H1 (cell line): ENCODE results near the gene MAPK8IP3. TPM values are rescaled to one million over a fixed set of nuclear protein-coding genes. Genes with fewer than 3 reads are reported as not detected.
A peak's percentile ranks its signal among the peaks of the same experiment; 100 is the strongest.

ENCODE experiments used
- CTCF ChIA-PET: fragments of 300-600 bp; sonication (Branson Sonifier 250); formaldehyde crosslinking; loops from one replicate; lab custom pipeline; 2021; ENCODE audit not compliant: partially characterized antibody; lab: Charles Lee
- POLR2A ChIA-PET: fragments of 300-600 bp; sonication (Branson Sonifier 250); formaldehyde crosslinking; loops from one replicate; lab custom pipeline; 2021; ENCODE audit warnings: inconsistent platforms; ENCODE audit not compliant: partially characterized antibody; lab: Charles Lee
- DNase-seq, 2 experiments: peaks; one replicate each; pipeline versions ENCODE4 v3.0.0 to v3.0.0-alpha.2; 2010 to 2022; ENCODE audit warnings: low spot score in 2 of 2, low read depth in 1 of 2, mixed read lengths in 1 of 2
- FAIRE-seq: peaks from 2 replicates; lab custom pipeline; 2011; peaks lifted over from hg19 to GRCh38; lab: Jason Lieb, UNC
- H2AFZ ChIP-seq: 2 replicates; pipeline ENCODE4 v1.8.1; 2012; ENCODE audit warnings: low read length, inconsistent platforms
- H2AK5ac ChIP-seq: 2 replicates; pipeline ENCODE4 v1.6.1; 2013; ENCODE audit warnings: low read depth, low read length
- H2BK120ac ChIP-seq: replicated peaks from 2 replicates; pipeline ENCODE3; 2013; ENCODE audit warnings: low read depth, low read length, inconsistent platforms
- H2BK12ac ChIP-seq: 2 replicates; pipeline ENCODE4 v1.6.1; 2013; ENCODE audit warnings: low read depth, low read length
- H2BK15ac ChIP-seq: 2 replicates; pipeline ENCODE4 v1.6.1; 2013; ENCODE audit warnings: low read length
- H2BK20ac ChIP-seq: 2 replicates; pipeline ENCODE4 v1.6.1; 2013; ENCODE audit warnings: low read length
- H2BK5ac ChIP-seq: 2 replicates; pipeline ENCODE4 v1.6.1; 2013; ENCODE audit warnings: low read depth, low read length
- H3K14ac ChIP-seq: 2 replicates; pipeline ENCODE4 v1.6.1; 2013; ENCODE audit warnings: inconsistent platforms; ENCODE audit not compliant: insufficient read length
- H3K18ac ChIP-seq: 2 replicates; pipeline ENCODE4 v1.6.1; 2013; ENCODE audit warnings: low read length; ENCODE audit errors: extremely low read depth
- H3K23ac ChIP-seq: 2 replicates; pipeline ENCODE4 v1.6.1; 2013; ENCODE audit warnings: inconsistent platforms; ENCODE audit not compliant: insufficient read length
- H3K23me2 ChIP-seq: 2 replicates; pipeline ENCODE4 v1.6.1; 2013; ENCODE audit warnings: low read depth, low read length
- H3K27ac ChIP-seq: 2 replicates; pipeline ENCODE4 v1.6.1; 2011; ENCODE audit warnings: low read depth, low read length, inconsistent platforms
- H3K27me3 ChIP-seq, 4 experiments: replicated peaks in 1 of 4; 1 replicate in 1 of 4; 2 replicates in 3 of 4; pipeline versions ENCODE4 v1.6.1 to v1.8.1; 2011 to 2013; ENCODE audit warnings: low read length in 3 of 4, mild to moderate bottlenecking in 3 of 4, inconsistent platforms in 2 of 4, mixed read lengths in 2 of 4, moderate library complexity in 1 of 4; ENCODE audit not compliant: control insufficient read depth in 3 of 4, insufficient read depth in 3 of 4; ENCODE audit errors: extremely low read depth in 1 of 4
- H3K36me3 ChIP-seq, 4 experiments: 2 replicates each; pipeline versions ENCODE4 v1.6.1 to v1.8.1; 2011 to 2013; ENCODE audit warnings: mild to moderate bottlenecking in 4 of 4, low read length in 3 of 4, moderate library complexity in 2 of 4, control low read depth in 1 of 4, inconsistent platforms in 1 of 4; ENCODE audit not compliant: insufficient read depth in 4 of 4, control insufficient read depth in 2 of 4
- H3K4ac ChIP-seq: replicated peaks from 2 replicates; pipeline ENCODE3; 2013; ENCODE audit warnings: low read length, low read depth, mixed read lengths, inconsistent platforms; ENCODE audit not compliant: insufficient read length
- H3K4me1 ChIP-seq, 4 experiments: replicated peaks in 1 of 4; 1 replicate in 1 of 4; 2 replicates in 3 of 4; pipeline versions ENCODE4 v1.6.1 to v1.8.1; 2011 to 2013; ENCODE audit warnings: low read length in 3 of 4, inconsistent platforms in 2 of 4, mixed read lengths in 1 of 4; ENCODE audit not compliant: insufficient read depth in 4 of 4, control insufficient read depth in 3 of 4
- H3K4me2 ChIP-seq, 2 experiments: 2 replicates each; pipeline versions ENCODE4 v1.6.1 to v1.8.1; 2011 to 2013; ENCODE audit warnings: low read depth in 2 of 2, low read length in 2 of 2, control low read depth in 1 of 2, inconsistent platforms in 1 of 2, mild to moderate bottlenecking in 1 of 2; ENCODE audit not compliant: insufficient read depth in 1 of 2
- H3K4me3 ChIP-seq, 4 experiments: fragments of 200-600, 300-600 bp in 1 of 4; sonication (generic), shearing (Covaris generic), sonication (Bioruptor Twin) in 1 of 4; 2 replicates each; pipeline versions ENCODE4 v1.5.1 to v1.8.1; 2011 to 2016; ENCODE audit warnings: low read length in 4 of 4, low read depth in 3 of 4, control low read depth in 2 of 4, inconsistent platforms in 2 of 4, mild to moderate bottlenecking in 2 of 4, mixed read lengths in 1 of 4, moderate library complexity in 1 of 4; ENCODE audit not compliant: insufficient read depth in 2 of 4; ENCODE audit errors: extremely low read depth in 1 of 4
- H3K56ac ChIP-seq: replicated peaks from 2 replicates; pipeline ENCODE3; 2013; ENCODE audit warnings: low read depth, mild to moderate bottlenecking, mixed read lengths, low read length, inconsistent platforms; ENCODE audit not compliant: insufficient read length
- H3K79me1 ChIP-seq: 2 replicates; pipeline ENCODE4 v1.6.1; 2013; ENCODE audit warnings: low read depth, low read length, control low read depth
- H3K79me2 ChIP-seq, 2 experiments: 2 replicates each; pipeline versions ENCODE4 v1.6.1 to v1.8.1; 2012 to 2013; ENCODE audit warnings: low read length in 2 of 2, mild to moderate bottlenecking in 2 of 2, inconsistent platforms in 1 of 2; ENCODE audit not compliant: insufficient read depth in 2 of 2, control insufficient read depth in 1 of 2
- H3K9ac ChIP-seq, 4 experiments: replicated peaks in 1 of 4; 1 replicate in 1 of 4; 2 replicates in 3 of 4; pipeline versions ENCODE4 v1.6.1 to v1.8.1; 2011 to 2013; ENCODE audit warnings: low read depth in 3 of 4, low read length in 3 of 4, control low read depth in 2 of 4, mild to moderate bottlenecking in 2 of 4, moderate library complexity in 2 of 4, inconsistent platforms in 1 of 4; ENCODE audit errors: extremely low read depth in 1 of 4
- H3K9me3 ChIP-seq, 2 experiments: 2 replicates each; pipeline versions ENCODE4 v1.6.1 to v1.8.1; 2012 to 2013; ENCODE audit warnings: mild to moderate bottlenecking in 2 of 2, moderate library complexity in 2 of 2, control low read depth in 1 of 2, inconsistent platforms in 1 of 2, low read depth in 1 of 2, low read length in 1 of 2, mixed read lengths in 1 of 2; ENCODE audit not compliant: insufficient read depth in 2 of 2
- H4K20me1 ChIP-seq, 2 experiments: replicated peaks in 1 of 2; 2 replicates each; pipeline versions ENCODE3 to v1.8.1; 2011 to 2013; ENCODE audit warnings: inconsistent platforms in 2 of 2, low read length in 2 of 2, mild to moderate bottlenecking in 1 of 2; ENCODE audit not compliant: insufficient read depth in 2 of 2, control insufficient read depth in 1 of 2
- H4K5ac ChIP-seq: 2 replicates; pipeline ENCODE4 v1.6.1; 2013; ENCODE audit warnings: low read length, low read depth, mixed read lengths, inconsistent platforms; ENCODE audit not compliant: insufficient read length
- H4K8ac ChIP-seq: 2 replicates; pipeline ENCODE4 v1.8.0; 2013; ENCODE audit warnings: mild to moderate bottlenecking, moderate library complexity, low read length, inconsistent platforms; ENCODE audit not compliant: insufficient read depth; ENCODE audit errors: extremely low read depth
- H4K91ac ChIP-seq: replicated peaks from 2 replicates; pipeline ENCODE3; 2013; ENCODE audit warnings: low read length, mixed read lengths, inconsistent platforms; ENCODE audit not compliant: insufficient read length
- ATF2 ChIP-seq: IDR thresholded peaks from 2 replicates; pipeline ENCODE4 v1.6.1; 2012; ENCODE audit warnings: low read length, inconsistent platforms
- CHD2 ChIP-seq: IDR thresholded peaks from 2 replicates; pipeline ENCODE4 v1.6.1; 2012; ENCODE audit warnings: low read length, improper control_type of control experiment
- EZH2 ChIP-seq: fragments of 200-600 bp; sonication (generic); IDR thresholded peaks from 2 replicates; pipeline ENCODE4 v1.7.1; 2012; ENCODE audit warnings: low read depth, mild to moderate bottlenecking, moderate library complexity, low read length, inconsistent platforms; ENCODE audit not compliant: severe bottlenecking
- JUN ChIP-seq: IDR thresholded peaks from 2 replicates; pipeline ENCODE4 v1.6.1; 2011; ENCODE audit warnings: low read depth, mild to moderate bottlenecking, improper control_type of control experiment, low read length
- KDM4A ChIP-seq: IDR thresholded peaks from one replicate; pipeline ENCODE4 v1.7.1; 2012; ENCODE audit warnings: low read depth, mild to moderate bottlenecking, moderate library complexity, low read length, inconsistent platforms; ENCODE audit not compliant: severe bottlenecking
- SAP30 ChIP-seq: fragments of 300-600 bp; sonication (generic); IDR thresholded peaks from 2 replicates; pipeline ENCODE4 v1.7.1; 2012; ENCODE audit warnings: low read length, moderate library complexity, mild to moderate bottlenecking, inconsistent platforms; ENCODE audit not compliant: insufficient read depth, insufficient replicate concordance
- SP1 ChIP-seq: IDR thresholded peaks from 2 replicates; pipeline ENCODE4 v1.6.1; 2011; ENCODE audit warnings: low read depth, low read length
- TBP ChIP-seq: IDR thresholded peaks from 2 replicates; pipeline ENCODE4 v1.6.1; 2011; ENCODE audit warnings: low read depth, low read length, improper control_type of control experiment
- YY1 ChIP-seq: IDR thresholded peaks from 2 replicates; pipeline ENCODE4 v1.6.1; 2011; ENCODE audit warnings: low read depth, mild to moderate bottlenecking, low read length
- ZNF274 ChIP-seq: IDR thresholded peaks from 2 replicates; pipeline ENCODE4 v1.7.0; 2012; ENCODE audit warnings: low read length, borderline replicate concordance; ENCODE audit errors: extremely low read depth
- WGBS, 2 experiments: shearing (Covaris generic) in 1 of 2; methylation state at CpG; one replicate each; pipeline versions ENCODE4 v1.1.6 to v1.1.7; 2013 to 2015; ENCODE audit warnings: low lambda C conversion rate in 2 of 2, mixed read lengths in 2 of 2, inconsistent platforms in 1 of 2, low coverage in 1 of 2, missing lambda C conversion rate in 1 of 2; ENCODE audit not compliant: insufficient replicate concordance in 2 of 2, insufficient coverage in 1 of 2, insufficient read length in 1 of 2; ENCODE audit errors: extremely low coverage in 1 of 2, missing lambda C conversion rate in 1 of 2; 5-methylcytosine and 5-hydroxymethylcytosine counted together
- polyA plus RNA-seq, 7 experiments: library from polyadenylated mRNA; depleted of rRNA in 3 of 7; stranded (reverse) in 5 of 7; unstranded in 2 of 7; fragments of >200 nt in 5 of 7; fragments of 200-250 nt in 2 of 7; gene quantifications; 1 replicate in 5 of 7; 2 replicates in 1 of 7; 4 replicates in 1 of 7; pipeline versions ENCODE4 v1.2.1 to v1.2.3, GENCODE V29; 2011 to 2013; ENCODE audit warnings: missing spikeins in 2 of 7, mixed read lengths in 2 of 7
- total RNA-seq: library from RNA; stranded (reverse); fragmentation: NEBNext Ultra II Directional; extraction: Animal tissue kit (Norgen Biotek cat#: 25700); gene quantifications from 2 replicates; pipeline ENCODE4 v1.2.1, GENCODE V29; 2021

Gene MAPK8IP3
- total and polyA plus RNA-seq, 2 of the 8 experiments (the other 6 are each of a cell fraction or from before 2014, with no cell fraction given): 16.9 to 43.4 TPM

- CTCF ChIA-PET: interaction anchor here (0.6 to 1.8 kb wide), 6 partner anchors 13 to 505 kb away, joined by 3 to 4 read pairs (median 4); no protein-coding TSS in a partner anchor
- H3K27ac ChIP-seq: peak overlapping the region; percentile 87
- peak; percentile 41 for TF ChIP-seq KDM4A
- TF ChIP-seq JUN: no peak
- no peak for TF ChIP-seq ATF2
- no peak for TF ChIP-seq TBP
- no peak for TF ChIP-seq YY1
- no peak for TF ChIP-seq SAP30
- no peak for TF ChIP-seq ZNF274
- TF ChIP-seq SP1: no peak
- TF ChIP-seq CHD2: no peak
- TF ChIP-seq EZH2: no peak
These were observed 27.4 kb upstream of the MAPK8IP3 start for GRCh38 chr16:1678500-1679098.

More at GRCh38 chr16:1678500-1679098, 27.4 kb upstream of the MAPK8IP3 start:
- H2BK12ac ChIP-seq: no peak overlapping the region
- peaks cover 9 to 24% of the 10 kb centered on the region in 2 experiments for H4K20me1 ChIP-seq
- H2AK5ac ChIP-seq: 0 out of 2 replicates have a peak overlapping the region, but pooled peaks have one; percentile 45
- peaks cover 11% of the 10 kb centered on the region for H3K79me1 ChIP-seq
- no peak overlapping the region for H2BK120ac ChIP-seq
- H3K79me2 ChIP-seq: peaks cover 41 to 53% of the 10 kb centered on the region in 2 experiments
- H3K4me2 ChIP-seq: peak overlapping the region; percentile 86 to 89
- no peak overlapping the region for H3K23ac ChIP-seq
- no peak overlapping the region for H2AFZ ChIP-seq
- 2% methylated on average over 29 of the region's 45 CpGs; no CpG with 5 or more reads in 1 of the 2 experiments for WGBS, 2 experiments
- peaks cover 0 to 10% (median 2%) of the 10 kb centered on the region in 4 experiments; a peak in 4 of 7 replicates for H3K4me1 ChIP-seq
- H4K5ac ChIP-seq: peak overlapping the region; percentile 71
- no peaks in the 10 kb centered on the region for H3K9me3 ChIP-seq
- H2BK15ac ChIP-seq: no peak overlapping the region
- H3K4me3 ChIP-seq: peak overlapping the region; percentile 87 to 99 (median 94)
- H3K23me2 ChIP-seq: peaks cover 8% of the 10 kb centered on the region
- H3K27me3 ChIP-seq: no peaks in the 10 kb centered on the region
- H4K91ac ChIP-seq: peak overlapping the region; percentile 91
- H4K8ac ChIP-seq: peak overlapping the region; percentile 89
- FAIRE-seq: no peak
- H2BK5ac ChIP-seq: no peak overlapping the region; the same call in 1 of the 2 replicates
- peak overlapping the region; percentile 82 for H3K14ac ChIP-seq
- H3K18ac ChIP-seq: peak overlapping the region; percentile 90; the same call in 1 of the 2 replicates
- DNase-seq: no peak
- H3K4ac ChIP-seq: peak overlapping the region; percentile 98
- peaks cover 2 to 28% (median 11%) of the 10 kb centered on the region in 4 experiments; a peak in 7 of 8 replicates for H3K36me3 ChIP-seq
- POLR2A ChIA-PET: interaction anchor here (0.6 to 4.0 kb wide), 24 partner anchors 8 to 338 kb away, joined by 3 to 34 read pairs (median 4); partner anchors contain the start of genes EME2, FAHD1, MAPK8IP3 and MRPS34
- no peak overlapping the region for H2BK20ac ChIP-seq
- peak overlapping the region; percentile 87 to 94 (median 90) for H3K9ac ChIP-seq
- peak overlapping the region; percentile 79 for H3K56ac ChIP-seq
